RPMI7951 (cell line): ENCODE data around the gene OR52A1. TPM values are rescaled to one million over a fixed set of nuclear protein-coding genes. Genes with fewer than 3 reads are reported as not detected.
"Not testable (repeated sequence)": the region's sequence is repeated elsewhere in the genome, so short reads cannot be mapped to it uniquely, and the experiment has no call there.

ENCODE experiments used
- DNase-seq: peaks from one replicate; pipeline ENCODE4 v3.0.0-alpha.2; 2012; ENCODE audit warnings: low read depth
- total RNA-seq: library from RNA; depleted of rRNA; stranded (reverse); fragments of >200 nt; shearing (Covaris generic); gene quantifications from 2 replicates; pipeline ENCODE4 v1.2.3, GENCODE V29; 2014; rRNA removed

OR52A1 gene
- total RNA-seq: not detected in 2 replicates

DNA sequence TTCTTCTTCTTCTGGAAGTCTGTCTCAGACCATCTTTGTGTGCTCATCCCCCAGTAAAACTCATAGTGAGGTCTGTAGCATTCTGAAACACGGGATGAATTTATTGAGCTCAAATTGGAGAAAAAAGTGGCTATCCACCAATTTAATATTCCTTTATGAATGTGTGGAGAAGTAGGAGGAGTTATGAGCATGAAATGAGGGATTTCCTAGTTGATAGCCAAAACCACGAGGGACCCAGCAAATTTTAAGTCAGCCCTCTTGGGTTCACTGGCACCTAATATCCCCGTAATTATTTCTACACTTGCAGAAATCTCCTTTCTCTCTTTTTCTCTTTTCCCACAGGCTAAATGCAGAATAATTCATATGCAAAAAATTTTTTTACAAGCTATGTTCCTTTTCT, at the start of gene OR52A1:
Gene OR52A1, minus strand, starts transcription at position 101 of the 400 bp plus-strand sequence. CDS start 2,388 bp downstream, outside the sequence.
- DNase-seq: no peak

DNA sequence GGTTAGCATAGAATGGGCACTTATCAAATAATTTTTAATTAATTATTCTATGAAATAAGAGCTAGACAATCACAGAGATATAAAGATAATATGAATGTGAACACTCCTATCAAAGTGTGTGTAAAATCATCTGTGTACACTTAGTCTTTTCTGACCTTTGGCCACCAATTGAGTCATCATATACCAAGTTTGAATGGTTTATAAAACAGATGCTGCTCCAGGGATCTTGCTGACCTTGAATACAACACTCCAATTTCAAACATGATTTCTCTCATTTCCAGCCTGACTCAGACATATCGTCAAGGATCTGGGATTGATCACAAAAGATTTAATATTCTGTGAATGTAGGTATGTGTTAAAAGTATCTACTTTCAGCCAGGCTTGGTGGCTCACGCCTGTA, 48.8 kb upstream of the OR52A1 start:
- DNase-seq: no peak

DNA sequence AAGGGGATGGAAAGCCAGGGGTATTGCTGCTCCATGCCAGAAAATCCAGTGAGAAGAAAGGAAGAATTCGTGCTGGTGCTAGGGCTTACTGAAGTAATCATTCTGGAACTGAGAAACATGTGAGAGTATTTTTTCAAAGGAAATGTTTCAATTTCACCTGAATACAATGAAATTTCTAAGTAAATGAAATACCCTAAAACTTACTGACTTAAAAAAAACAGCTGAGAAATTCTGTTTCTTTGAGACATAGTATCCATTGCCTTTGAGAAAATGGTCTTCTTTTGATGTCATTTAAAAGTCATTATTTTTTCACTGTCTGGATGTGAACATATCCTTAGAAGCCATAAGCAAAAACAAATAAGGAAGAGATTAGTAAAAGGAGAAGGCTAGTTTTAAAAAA, 46.0 kb upstream of the OR52A1 start, which contains the start of gene OR51V1:
Gene OR51V1, minus strand, starts transcription at position 101 of the 400 bp plus-strand sequence. Its CDS starts 0 bp downstream, at position 101.
- no peak for DNase-seq

DNA sequence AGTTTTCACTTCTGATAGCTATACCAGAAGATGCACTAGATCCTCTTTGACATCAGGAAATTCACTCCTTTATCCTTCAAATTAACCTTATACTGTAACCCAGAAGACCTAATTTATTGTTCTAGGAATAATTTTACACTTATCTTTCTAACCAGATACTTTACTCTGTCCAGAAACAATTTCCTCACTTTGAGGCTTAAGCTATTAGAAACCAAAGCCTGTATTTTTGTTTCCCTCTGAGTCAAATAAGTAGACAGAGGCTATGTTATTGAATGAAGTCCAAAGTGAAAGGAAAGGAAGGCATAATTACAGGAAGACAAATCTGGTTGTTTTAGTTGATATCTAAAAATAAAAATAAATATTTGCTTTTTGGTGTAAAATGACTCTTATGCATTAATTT, 43.7 kb upstream of the OR52A1 start:
- DNase-seq: no peak

DNA sequence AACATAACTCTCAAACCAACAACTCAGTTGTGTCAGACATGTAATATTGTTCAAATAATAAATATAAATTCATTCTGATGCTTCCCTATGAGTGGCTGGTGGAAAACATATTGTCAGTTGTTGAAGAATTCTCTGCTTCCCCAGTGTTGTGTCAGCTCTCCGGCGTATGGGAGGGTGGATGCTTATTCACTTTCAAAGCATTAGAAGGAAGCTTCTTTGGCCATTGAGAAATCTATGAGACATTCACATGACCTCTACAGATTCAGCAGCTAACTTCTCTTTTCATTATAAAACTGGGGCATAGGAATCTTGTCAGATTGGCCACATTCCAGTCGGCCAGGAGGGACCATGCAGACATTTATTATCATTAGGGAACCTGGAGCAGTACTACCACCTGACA, 43.0 kb upstream of the OR52A1 start:
- no peak for DNase-seq

DNA sequence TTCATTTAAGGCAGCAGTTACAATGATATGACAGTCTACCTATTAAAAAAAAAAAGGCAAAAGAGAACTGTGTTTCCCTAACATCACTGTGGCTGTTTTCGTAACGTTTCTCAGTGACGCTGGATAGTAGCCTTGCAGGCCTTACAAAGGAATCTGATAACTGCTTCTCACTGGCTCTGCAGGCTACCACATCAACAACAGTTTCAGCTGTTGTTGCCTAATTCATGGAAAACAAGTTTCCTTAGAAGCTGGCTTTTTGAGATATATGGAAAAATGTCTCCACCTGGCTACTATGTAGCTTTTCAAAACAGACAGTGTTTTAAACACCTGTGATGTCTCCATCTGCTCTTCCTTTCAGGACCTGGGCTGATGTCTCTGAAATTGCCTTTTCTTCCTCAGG, 42.2 kb upstream of the OR52A1 start:
- DNase-seq: no peak

DNA sequence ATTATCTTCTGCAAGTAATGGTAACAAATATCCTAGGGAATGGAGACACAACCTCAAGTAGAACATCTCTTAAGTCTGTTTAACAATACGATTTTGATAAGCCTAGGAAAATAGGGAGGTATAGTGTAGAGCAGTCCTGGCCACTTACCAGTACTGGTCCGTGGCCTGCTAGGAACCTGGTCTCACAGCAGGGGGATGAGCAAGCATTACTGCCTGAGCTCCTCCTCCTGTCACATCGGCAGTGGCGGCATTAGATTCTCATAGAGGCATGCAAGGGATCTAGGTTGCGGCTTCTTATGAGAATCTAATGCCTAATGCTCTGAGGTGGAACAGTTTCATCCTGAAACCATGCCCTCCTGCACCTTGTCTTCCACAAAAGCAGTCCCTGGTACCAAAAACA, 41.5 kb upstream of the OR52A1 start:
- no peak for DNase-seq

DNA sequence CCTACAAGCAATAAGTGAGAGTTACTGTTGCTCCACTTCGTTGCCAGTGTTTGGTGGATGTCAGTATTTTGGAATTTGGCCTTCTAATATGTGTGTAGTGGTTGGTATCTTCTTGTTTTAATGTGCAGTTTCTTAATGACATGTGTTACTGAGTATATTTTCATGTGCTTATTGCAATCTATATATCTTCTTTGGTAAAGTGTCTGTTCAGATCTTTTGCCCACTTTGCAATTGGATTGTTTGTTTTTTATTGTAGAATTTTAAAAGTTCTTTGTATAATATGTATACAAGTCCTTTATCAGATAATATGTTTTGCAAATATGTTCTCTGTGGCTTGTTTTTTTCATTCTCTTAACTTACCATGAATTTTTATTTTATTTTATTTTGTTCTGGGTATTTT, 38.2 kb upstream of the OR52A1 start:
- no peak for DNase-seq

DNA sequence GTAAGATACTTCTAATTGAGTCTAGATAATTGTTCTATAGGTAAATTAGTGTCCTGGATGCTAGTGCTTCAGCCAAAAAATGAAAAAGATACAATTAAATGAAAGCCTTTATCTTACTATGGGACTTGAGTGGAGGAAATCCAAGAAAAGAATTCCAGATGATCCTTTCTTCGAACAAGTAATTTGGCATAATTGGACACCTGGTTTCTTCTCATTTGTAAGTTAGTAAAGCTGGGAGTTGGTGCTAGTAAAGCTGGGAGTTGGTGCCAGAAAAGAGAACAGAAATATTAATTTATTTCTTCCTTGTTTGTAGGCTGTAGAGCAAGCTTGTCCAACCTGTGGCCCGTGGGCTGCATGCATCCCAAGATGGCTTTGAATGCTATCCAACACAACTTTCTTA, 33.6 kb upstream of the OR52A1 start:
- DNase-seq: no peak

DNA sequence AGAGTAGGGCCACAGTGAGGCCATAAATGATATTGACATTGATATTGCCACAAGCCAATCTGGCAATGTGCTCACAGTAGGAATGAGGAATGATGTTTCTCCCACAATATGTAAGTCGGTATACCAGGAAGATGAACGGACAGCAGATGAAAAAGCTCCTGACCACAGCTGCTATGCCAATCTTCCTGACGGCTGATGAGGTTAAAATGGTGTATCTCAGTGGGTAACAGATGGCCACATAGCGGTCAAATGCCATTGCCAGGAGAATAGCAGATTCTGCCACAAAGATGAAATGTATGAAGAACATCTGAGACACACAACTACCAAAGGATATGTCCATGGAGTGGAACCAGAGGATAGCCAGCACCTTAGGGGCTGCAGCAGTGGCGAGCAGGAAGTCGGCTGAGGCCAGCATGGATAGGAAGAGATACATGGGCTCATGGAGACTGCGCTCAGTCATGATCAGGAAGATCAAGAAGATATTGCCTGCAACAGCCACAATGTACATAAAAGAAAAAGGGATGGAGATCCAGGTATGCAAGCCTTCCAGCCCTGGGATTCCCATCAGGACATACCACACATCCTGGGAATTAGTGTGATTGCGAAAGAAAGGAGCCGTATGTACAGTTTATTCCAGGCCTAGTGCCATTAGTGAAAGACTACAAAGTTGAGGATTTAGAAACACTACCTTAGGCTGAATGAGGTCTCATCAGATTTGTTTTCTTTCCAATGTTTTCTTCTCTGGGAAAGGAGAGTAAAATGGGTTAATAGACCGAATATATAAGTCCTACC, 23.7 kb upstream of the OR52A1 start:
- DNase-seq: no peak

DNA sequence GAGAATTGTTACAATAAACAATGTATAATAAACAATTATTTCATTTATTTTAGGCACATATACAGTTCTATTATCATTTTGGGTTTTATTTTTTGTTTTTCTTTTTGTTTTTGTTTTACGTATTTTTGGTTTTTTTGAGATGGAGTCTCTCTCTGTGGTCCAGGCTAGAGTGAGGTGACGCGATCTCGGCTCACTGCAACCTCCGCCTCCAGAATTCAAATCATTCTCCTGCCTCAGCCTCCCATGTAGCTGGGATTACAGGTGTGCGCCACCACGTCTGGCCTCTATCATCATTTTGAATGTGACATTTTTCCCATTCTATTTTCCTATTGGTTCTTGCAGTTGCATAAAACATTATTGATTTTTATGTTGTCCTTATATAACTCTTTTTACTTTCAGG, 20.4 kb upstream of the OR52A1 start:
- DNase-seq: no peak

DNA sequence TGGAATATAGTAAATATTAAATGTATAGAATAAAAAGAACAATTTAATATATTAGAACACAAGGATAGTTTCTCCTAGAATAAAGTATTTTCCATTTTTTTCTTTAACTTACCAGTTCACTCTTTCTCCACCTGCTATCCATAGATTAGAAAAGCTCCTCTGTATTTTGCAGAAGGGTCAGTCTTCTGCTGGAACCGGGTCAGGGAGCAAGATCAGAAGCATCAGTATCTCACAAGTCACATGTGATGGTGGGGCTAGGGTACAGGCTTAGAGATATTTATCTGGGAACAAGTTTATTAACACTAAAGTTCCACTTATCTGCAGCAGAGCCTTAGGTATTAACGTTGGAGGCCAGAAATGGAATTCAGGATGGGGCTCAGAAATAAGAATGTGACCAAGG, 17.3 kb upstream of the OR52A1 start:
- no peak for DNase-seq

DNA sequence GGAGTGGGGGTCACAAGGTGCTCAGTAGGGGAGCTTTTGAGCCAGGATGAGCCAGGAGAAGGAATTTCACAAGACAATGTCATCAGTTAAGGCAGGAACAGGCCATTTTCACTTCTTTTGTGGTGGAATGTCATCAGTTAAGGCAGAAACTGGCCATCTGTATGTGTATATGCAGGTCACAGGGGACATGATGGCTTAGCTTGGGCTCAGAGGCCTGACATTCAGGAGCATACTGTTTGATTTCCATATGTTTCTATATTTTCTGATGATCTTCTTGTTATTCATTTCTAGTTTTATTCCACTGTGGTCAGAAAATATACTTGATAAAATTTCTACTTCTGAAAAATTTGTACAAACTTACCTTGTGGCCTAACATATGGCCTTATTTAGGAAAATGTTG, 11.3 kb upstream of the OR52A1 start:
- not testable (repeated sequence) for DNase-seq

DNA sequence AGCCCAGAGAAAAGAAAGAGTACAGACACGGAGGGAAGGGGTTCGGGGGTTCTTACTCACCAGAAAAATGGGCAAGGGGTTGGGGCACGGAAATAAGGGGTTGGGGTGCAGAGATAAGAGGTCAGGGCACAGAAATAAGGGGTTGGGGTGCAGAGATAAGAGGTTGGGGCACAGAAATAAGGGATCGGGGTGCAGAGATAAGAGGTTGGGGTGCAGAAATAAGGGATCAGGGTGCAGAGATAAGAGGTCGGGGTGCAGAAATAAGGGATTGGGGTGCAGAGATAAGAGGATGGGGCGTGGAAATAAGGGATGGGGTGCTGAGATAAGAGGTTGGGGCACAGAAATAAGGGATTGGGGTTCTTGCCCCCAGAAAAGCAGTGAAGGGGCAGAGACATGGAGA, 10.2 kb upstream of the OR52A1 start:
- DNase-seq: not testable (repeated sequence)

DNA sequence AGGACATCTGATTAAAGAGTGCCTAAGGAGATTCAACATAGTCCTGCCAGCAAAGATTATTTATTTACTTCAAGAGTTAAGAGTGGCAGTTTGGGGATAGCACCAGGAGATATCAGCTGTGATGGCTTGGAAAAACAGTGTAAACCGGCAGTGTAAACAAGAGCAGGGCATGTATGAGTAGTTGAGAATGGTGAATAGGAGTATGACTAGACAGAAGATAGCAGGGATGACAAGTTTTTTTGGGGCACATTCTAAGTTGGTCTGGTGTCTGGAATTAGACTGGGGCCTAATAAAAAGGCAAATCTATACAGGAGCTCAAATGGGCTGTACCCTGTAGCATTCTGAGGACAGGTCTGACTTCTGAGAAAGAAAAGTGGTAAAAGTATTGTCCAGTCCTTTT, 6.5 kb upstream of the OR52A1 start:
- not testable (repeated sequence) for DNase-seq

DNA sequence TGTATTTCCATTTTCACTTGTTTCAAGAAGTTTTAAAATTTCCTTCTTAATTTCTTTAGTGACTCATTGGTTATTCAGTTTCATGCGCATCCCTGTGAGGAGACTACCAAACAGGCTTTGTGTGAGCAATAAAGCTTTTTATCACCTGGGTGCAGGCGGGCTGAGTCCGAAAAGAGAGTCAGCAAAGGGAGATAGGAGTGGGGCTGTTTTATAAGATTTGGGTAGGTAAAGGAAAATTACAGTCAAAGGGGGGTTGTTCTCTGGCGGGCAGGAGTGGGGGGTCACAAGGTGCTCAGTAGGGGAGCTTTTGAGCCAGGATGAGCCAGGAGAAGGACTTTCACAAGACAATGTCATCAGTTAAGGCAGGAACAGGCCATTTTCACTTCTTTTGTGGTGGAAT, 5.7 kb upstream of the OR52A1 start:
- DNase-seq: not testable (repeated sequence)

DNA sequence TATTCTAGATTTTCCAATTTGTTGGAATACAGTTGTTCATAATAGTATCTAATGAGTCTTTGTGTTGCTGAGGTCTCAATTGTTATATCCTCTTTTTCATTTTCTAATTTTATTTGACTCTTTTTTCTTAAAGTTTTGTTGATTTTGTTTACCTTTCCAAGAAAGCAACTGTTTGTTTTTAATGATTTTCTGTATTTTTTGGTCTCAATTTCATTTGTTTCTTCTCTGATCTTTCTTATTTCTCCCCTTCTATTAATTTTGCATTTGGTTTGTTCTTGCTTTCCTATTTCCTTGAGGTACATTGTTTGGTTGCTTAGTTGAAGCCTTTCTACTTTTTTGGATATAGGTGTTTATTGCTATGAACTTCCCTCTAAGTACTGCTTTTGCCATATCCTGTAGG, 5.2 kb upstream of the OR52A1 start:
- no peak for DNase-seq

DNA sequence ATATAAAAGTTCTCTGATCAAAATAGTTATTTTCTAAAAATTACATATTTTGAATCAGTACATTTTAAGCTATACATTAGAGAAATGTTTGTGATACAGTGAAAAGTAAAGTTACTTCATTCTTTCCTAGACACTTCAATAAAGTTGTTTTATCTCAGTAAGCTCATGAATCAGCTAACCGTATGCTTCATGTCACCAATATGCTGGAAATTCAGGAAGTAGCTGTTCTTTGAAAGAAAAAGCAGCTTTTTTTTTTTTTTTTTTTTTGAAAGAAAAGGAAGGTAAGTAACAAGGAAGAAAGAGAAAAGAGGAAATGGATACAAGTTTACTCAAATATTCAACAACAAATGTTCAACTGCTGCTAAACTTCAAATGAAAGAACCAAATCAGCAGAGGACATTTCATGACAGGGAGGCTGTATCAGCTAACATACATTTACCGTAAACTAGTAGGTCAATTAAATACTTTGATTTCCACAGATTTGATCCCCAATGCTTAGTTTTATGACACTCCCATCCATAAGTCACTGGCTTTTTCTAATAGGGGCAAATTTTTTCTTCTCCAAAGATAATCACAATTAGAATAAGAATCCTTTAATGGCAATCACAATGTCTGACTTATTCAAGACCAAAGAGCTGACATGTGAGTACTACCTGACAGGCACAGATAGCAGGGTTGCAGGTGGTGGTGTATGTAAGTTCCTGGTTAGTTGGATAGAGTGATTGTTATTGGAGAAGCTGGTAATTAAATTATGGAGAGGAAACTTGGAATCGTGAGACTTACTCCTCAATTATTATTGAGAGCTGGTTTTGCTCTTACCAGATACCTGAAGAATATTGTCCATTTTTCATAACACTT, 754 bp downstream of the OR52A1 start:
- no peak for DNase-seq

DNA sequence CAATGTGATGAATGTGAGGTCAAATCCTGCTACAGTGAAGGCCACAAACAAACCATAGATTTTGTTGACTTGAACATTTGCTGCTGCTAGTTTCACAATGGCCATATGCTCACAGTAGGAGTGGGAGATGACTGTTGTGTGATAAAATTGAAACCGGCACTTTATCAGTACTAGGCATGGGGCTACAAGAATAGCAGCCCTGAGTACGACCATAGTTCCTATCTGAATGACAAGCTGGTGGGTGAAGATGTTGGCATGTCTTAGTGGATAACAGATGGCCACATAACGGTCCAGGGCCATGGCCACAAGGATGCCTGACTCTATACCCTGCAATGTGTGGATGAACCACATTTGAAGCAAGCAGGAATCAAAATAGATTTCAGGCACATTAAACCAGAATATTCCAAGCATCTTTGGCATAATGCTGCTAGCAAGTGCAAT, 2.8 kb downstream of the OR52A1 start:
- DNase-seq: no peak

DNA sequence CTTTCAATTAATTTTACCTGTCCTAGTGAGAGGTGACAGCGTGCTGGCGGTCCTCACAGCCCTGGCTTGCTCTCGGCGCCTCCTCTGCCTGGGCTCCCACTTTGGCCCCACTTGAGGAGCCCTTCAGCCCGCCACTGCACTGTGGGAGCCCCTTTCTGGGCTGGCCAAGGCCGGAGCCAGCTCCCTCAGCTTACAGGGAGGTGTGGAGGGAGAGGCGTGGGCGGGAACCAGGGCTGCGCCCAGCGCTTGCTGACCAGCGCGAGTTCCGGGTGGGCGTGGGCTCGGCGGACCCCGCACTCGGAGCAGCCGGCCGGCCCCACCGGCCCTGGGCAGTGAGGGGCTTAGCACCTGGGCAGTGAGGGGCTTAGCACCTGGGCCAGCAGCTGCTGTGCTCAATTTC, 10.4 kb downstream of the OR52A1 start:
- DNase-seq: not testable (repeated sequence)

DNA sequence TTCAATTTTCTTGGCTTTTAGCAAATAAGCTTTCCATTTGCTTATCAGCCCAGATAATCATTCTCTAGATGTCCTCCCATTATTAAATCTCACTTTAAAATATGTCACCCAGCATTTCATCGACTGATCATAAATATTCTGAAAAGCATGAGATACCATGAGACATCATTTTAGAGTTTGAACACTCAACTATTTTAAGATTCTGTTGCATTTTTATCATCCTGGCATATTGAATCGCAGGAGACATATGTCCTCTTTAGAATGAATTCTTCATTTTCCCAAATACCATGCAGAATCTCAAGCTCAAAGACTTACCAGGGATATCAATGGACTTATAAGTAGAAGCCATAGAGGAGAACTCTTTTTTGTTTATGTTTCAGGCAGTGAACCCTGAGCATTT, 16.6 kb downstream of the OR52A1 start, which contains the start of gene OR52A5:
Gene OR52A5, minus strand, starts transcription at position 361 of the 400 bp plus-strand sequence. CDS start 5,714 bp downstream, outside the sequence.
- DNase-seq: no peak

DNA sequence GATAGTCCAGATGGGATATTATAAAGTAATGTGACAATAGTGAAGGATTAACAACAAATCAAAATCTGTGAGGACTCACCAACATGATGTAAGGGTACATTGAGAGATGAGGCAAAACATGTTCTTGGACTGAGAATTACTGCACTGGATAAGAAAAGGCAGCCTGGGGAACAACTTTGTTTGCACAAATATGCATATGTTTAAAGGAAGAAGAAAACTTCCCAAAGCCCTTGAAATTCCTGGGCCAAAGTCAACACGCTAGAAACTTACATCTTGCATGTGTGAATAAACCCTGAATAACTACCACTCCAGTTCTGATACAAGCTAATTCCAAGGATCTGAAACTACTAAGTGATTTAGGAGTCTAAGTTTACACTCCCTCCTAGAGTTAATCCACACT, 17.5 kb downstream of the OR52A1 start:
- DNase-seq: no peak

DNA sequence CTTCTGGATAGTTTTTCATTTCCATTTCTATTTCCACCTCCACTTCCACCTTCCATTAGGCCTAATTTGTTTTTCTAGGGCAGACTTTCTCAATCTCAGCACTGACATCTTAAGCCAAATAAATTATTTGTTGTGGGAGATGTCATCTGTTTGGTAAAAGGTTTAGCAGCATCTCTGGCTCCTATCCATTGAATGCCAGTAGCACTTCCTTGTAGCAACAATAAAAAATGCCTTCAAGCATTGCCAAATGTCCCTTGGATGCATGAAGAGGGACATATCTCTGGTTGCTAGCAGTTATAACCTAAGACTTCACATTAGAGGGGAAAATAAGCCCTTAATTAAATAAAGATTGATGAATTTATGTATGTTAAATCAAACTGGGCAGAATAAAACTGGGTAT, 18.3 kb downstream of the OR52A1 start:
- no peak for DNase-seq
